ENCODE data around the gene MSH5.

DNA sequence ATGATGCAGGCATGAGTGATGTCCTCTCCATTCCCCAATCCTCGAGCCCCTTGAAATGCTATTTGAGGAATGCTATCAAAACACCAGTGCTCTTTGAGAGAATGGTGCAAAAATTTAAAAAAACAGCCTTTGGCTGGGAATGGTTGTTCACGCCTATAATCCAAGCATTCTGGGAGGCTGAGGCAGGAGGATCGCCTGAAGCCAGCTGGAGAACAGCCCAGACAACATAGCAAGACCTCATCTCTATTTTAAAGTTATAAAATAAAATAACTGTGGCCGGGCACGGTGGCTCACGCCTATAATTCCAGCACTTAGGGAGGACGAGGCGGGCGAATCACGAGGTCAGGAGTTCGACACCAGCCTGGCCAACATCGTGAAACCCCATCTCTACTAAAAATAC, 60.0 kb downstream of the MSH5 start:
- TF ChIP-seq CTCF (IDR thresholded peaks at IDR 0.05) (no peak), POLR2A (IDR thresholded peaks at IDR 0.05) (no peak)
